ENCODE data around the gene MRPL9.
A peak's percentile ranks its signal among the peaks of the same experiment; 100 is the strongest.

The MRPL9 gene

DNA sequence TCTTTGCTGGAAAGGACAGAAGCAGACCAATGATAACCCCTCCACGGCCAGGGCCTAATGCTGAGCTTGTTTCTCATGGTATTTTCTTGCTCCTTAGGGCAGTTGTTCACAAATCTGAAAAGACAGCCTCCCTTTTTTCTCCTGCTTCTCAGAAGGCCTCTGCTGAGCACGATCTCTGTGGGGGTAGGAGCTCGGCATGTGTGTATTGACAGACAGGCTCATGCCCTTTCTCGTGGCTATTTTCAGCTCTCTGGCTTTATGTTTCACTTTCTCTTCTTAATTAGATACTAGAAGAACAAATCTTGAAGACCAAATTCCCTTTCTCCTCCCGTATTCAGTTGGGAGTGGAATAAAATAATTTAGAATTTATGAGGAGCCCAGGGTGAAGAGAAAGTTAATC is 42.7 kb downstream of the MRPL9 start:
- Histone ChIP-seq H3K36me3 (ENCODE audit: low read length) (no peaks in the 10 kb centered on the region), H3K27me3 (ENCODE audit: low read length) (no peaks in the 10 kb centered on the region), H3K4me2 (ENCODE audit: low read depth, low read length, poor library complexity, severe bottlenecking) (peak overlapping the region; percentile 45), H3K4me3 (ENCODE audit: insufficient read depth, low read length, poor library complexity, severe bottlenecking) (no peak overlapping the region), H3K9me3 (ENCODE audit: insufficient read depth, low read length) (no peaks in the 10 kb centered on the region), H2AFZ (ENCODE audit: low read depth, low read length, severe bottlenecking) (no peak overlapping the region), H3K9me2 (replicated peaks; ENCODE audit: insufficient read depth, low read length) (no peaks in the 10 kb centered on the region), H3K27ac (ENCODE audit: low read depth, low read length) (no peak overlapping the region), H4K20me1 (ENCODE audit: low read depth, low read length) (no peaks in the 10 kb centered on the region), H3K9ac (ENCODE audit: low read length) (no peak overlapping the region), H3F3A (ENCODE audit: insufficient read depth) (no peaks in the 10 kb centered on the region), H3K79me2 (ENCODE audit: insufficient read depth, low read length) (no peaks in the 10 kb centered on the region)
- TF ChIP-seq EZH2phosphoT487 (conservative IDR thresholded peaks at IDR 0.05; ENCODE audit: low read length) (no peak), CTCF (IDR thresholded peaks at IDR 0.05; ENCODE audit: insufficient read depth, low read length, poor library complexity, severe bottlenecking) (no peak)

GRCh38 chr1:151720125-151720524 is 43.2 kb downstream of the MRPL9 start:
- no peak overlapping the region for H3K9ac ChIP-seq (ENCODE audit: low read length)
- no peaks in the 10 kb centered on the region for H4K20me1 ChIP-seq (ENCODE audit: low read depth, low read length)
- H3K9me2 ChIP-seq (replicated peaks; ENCODE audit: insufficient read depth, low read length): no peaks in the 10 kb centered on the region
- H3K4me3 ChIP-seq (ENCODE audit: insufficient read depth, low read length, poor library complexity, severe bottlenecking): no peak overlapping the region
- no peaks in the 10 kb centered on the region for H3K79me2 ChIP-seq (ENCODE audit: insufficient read depth, low read length)
- H3K9me3 ChIP-seq (ENCODE audit: insufficient read depth, low read length): no peaks in the 10 kb centered on the region
- no peaks in the 10 kb centered on the region for H3K36me3 ChIP-seq (ENCODE audit: low read length)
- TF ChIP-seq EZH2phosphoT487 (conservative IDR thresholded peaks at IDR 0.05; ENCODE audit: low read length): no peak
- TF ChIP-seq CTCF (IDR thresholded peaks at IDR 0.05; ENCODE audit: insufficient read depth, low read length, poor library complexity, severe bottlenecking): no peak
- no peak overlapping the region for H3K4me2 ChIP-seq (ENCODE audit: low read depth, low read length, poor library complexity, severe bottlenecking)
- no peaks in the 10 kb centered on the region for H3K27me3 ChIP-seq (ENCODE audit: low read length)
- H3K27ac ChIP-seq (ENCODE audit: low read depth, low read length): no peak overlapping the region
- H3F3A ChIP-seq (ENCODE audit: insufficient read depth): no peaks in the 10 kb centered on the region
- H2AFZ ChIP-seq (ENCODE audit: low read depth, low read length, severe bottlenecking): no peak overlapping the region

DNA sequence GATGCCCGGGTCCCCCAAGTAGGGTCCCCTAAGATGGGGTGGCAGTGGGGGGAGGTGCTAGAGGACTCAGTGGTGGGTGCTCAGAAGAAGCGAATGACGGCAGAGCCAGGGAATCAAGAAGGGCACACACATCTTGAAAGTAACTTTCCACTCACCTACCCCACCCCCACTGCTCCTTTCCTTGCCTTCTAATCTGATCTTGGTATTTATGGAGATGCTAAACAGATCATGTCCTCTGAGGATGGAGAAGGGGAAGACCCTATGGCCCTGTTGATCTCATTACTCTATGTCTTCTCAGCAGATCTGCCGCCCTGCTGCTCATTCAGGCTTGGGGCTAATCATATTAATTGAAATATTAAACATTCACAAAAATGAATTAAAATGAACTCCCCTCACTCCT is 44.6 kb downstream of the MRPL9 start:
- H3F3A ChIP-seq (ENCODE audit: insufficient read depth): no peaks in the 10 kb centered on the region
- no peak for TF ChIP-seq CTCF (IDR thresholded peaks at IDR 0.05; ENCODE audit: insufficient read depth, low read length, poor library complexity, severe bottlenecking)
- TF ChIP-seq EZH2phosphoT487 (conservative IDR thresholded peaks at IDR 0.05; ENCODE audit: low read length): no peak
- H2AFZ ChIP-seq (ENCODE audit: low read depth, low read length, severe bottlenecking): no peak overlapping the region
- no peak overlapping the region for H3K9ac ChIP-seq (ENCODE audit: low read length)
- H3K4me3 ChIP-seq (ENCODE audit: insufficient read depth, low read length, poor library complexity, severe bottlenecking): no peak overlapping the region
- H3K27me3 ChIP-seq (ENCODE audit: low read length): no peaks in the 10 kb centered on the region
- no peaks in the 10 kb centered on the region for H3K9me2 ChIP-seq (replicated peaks; ENCODE audit: insufficient read depth, low read length)
- no peaks in the 10 kb centered on the region for H4K20me1 ChIP-seq (ENCODE audit: low read depth, low read length)
- H3K4me2 ChIP-seq (ENCODE audit: low read depth, low read length, poor library complexity, severe bottlenecking): no peak overlapping the region
- no peak overlapping the region for H3K27ac ChIP-seq (ENCODE audit: low read depth, low read length)
- H3K79me2 ChIP-seq (ENCODE audit: insufficient read depth, low read length): no peaks in the 10 kb centered on the region
- no peaks in the 10 kb centered on the region for H3K36me3 ChIP-seq (ENCODE audit: low read length)
- H3K9me3 ChIP-seq (ENCODE audit: insufficient read depth, low read length): no peaks in the 10 kb centered on the region
